Muscle layer of duodenum (tissue), 2 donors: ENCODE data around the gene ART3.
"Not testable (repeated sequence)": the region's sequence is repeated elsewhere in the genome, so short reads cannot be mapped to it uniquely, and the experiment has no call there.

ENCODE experiments used
- H3K27ac ChIP-seq: one replicate; pipeline ENCODE4 v1.7.0; 2013; ENCODE audit warnings: mild to moderate bottlenecking, low read length
- H3K27me3 ChIP-seq: one replicate; pipeline ENCODE4 v1.7.0; 2013; ENCODE audit warnings: low read depth, mild to moderate bottlenecking, control low read depth, low read length
- H3K36me3 ChIP-seq, 2 donors: one replicate each; pipeline ENCODE4 v1.7.0; 2013; ENCODE audit warnings: low read length in 2 of 2, control low read depth in 1 of 2, mild to moderate bottlenecking in 1 of 2; ENCODE audit not compliant: insufficient read depth in 2 of 2, control insufficient read depth in 1 of 2
- H3K4me1 ChIP-seq, 2 donors: one replicate each; pipeline ENCODE4 v1.7.0; 2013; ENCODE audit warnings: low read length in 2 of 2, mild to moderate bottlenecking in 2 of 2, control low read depth in 1 of 2, moderate library complexity in 1 of 2; ENCODE audit not compliant: insufficient read depth in 2 of 2, control insufficient read depth in 1 of 2
- H3K4me3 ChIP-seq, 2 donors: one replicate each; pipeline ENCODE4 v1.7.0; 2013; ENCODE audit warnings: low read length in 2 of 2, low read depth in 1 of 2, mild to moderate bottlenecking in 1 of 2
- H3K9me3 ChIP-seq, 2 donors: one replicate each; pipeline ENCODE4 v1.7.0; 2013; ENCODE audit warnings: low read length in 2 of 2, control low read depth in 1 of 2, mild to moderate bottlenecking in 1 of 2; ENCODE audit not compliant: control insufficient read depth in 1 of 2
- donor health status: healthy.

The ART3 gene

GRCh38 chr4:76074468-76074867 is at the start of gene ART3:
Gene ART3 (plus strand): TSS chr4:76074709. CDS start chr4:76075890, 1,181 bp downstream.
- H3K27ac ChIP-seq, result no peak within 1 kb of the TSS
- no peaks in the 10 kb centered on the region for H3K9me3 ChIP-seq
- H3K27me3 ChIP-seq, result no peaks in the 10 kb centered on the region
- no peaks in the 10 kb centered on the region for H3K4me1 ChIP-seq
- no peak within 1 kb of the TSS for H3K4me3 ChIP-seq
- H3K36me3 ChIP-seq, result no peaks in the 10 kb centered on the region

DNA sequence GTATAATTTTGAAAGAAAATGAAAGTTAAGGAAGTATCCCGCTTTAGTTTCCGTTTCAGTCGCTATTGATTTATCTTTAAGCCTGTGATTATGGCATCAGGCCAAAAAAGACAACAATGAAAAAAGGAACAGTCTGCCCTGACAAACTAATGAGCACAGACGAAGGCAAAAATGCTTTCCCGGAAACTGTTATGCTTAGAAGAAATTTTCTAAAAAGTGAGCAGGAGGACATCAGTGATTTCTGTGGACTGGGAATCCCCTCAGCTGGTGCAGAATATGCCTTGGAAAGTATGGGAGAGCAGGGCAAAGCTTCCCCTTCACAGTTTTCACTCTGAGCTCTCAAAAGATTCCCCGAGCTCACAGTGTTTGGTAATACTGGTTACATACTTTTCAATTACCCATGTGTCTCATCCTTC is 46.2 kb upstream of the ART3 start:
- Histone ChIP-seq H3K27ac (no peak overlapping the region), H3K9me3 (no peaks in the 10 kb centered on the region), H3K4me1 (peaks cover 4 to 5% of the 10 kb centered on the region in 2 donors), H3K27me3 (no peaks in the 10 kb centered on the region), H3K36me3 (no peaks in the 10 kb centered on the region), H3K4me3 (peak overlapping the region; percentile 37 to 58)

DNA sequence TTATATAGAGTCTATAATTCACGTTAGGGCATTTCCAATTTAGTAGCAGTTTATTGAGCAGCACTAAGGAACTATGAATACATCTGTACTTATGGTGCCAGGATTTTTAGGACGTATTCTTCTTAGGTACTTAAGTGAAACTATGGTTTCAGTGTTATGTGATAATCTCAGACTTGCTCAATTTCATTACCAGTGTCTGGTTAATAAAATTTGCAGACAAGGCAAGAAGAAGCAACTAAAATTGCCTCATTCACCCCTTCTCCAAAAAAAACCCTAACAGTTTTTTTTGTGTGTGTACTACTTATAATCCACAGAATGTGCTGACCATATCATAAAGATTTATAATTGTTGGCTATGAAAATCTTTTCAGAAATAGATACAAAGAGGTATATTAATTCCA is 45.2 kb upstream of the ART3 start:
- Histone ChIP-seq H3K36me3 (no peaks in the 10 kb centered on the region), H3K9me3 (no peaks in the 10 kb centered on the region), H3K27ac (no peak overlapping the region), H3K27me3 (no peaks in the 10 kb centered on the region), H3K4me3 (no peak overlapping the region), H3K4me1 (peaks cover 0 to 4% of the 10 kb centered on the region in 2 donors)

GRCh38 chr4:76035141-76035540 is 39.4 kb upstream of the ART3 start:
- Histone ChIP-seq H3K9me3 (no peaks in the 10 kb centered on the region), H3K4me3 (no peak overlapping the region), H3K36me3 (no peaks in the 10 kb centered on the region), H3K27ac (no peak overlapping the region), H3K27me3 (no peaks in the 10 kb centered on the region), H3K4me1 (no peaks in the 10 kb centered on the region)

- H3K27me3 ChIP-seq, result no peaks in the 10 kb centered on the region
- no peak within 1 kb of the TSS for H3K4me3 ChIP-seq
- no peaks in the 10 kb centered on the region for H3K4me1 ChIP-seq
- H3K36me3 ChIP-seq, result no peaks in the 10 kb centered on the region
- no peak within 1 kb of the TSS for H3K27ac ChIP-seq
- H3K9me3 ChIP-seq, result no peaks in the 10 kb centered on the region
These were observed 38.6 kb upstream of the ART3 start, which contains the start of gene CXCL11 for GRCh38 chr4:76035799-76036380. Gene CXCL11 (minus strand): TSS chr4:76036070. CDS start chr4:76035987, 83 bp downstream.

- H3K4me3 ChIP-seq, result no peak overlapping the region
- no peaks in the 10 kb centered on the region for H3K36me3 ChIP-seq
- no peaks in the 10 kb centered on the region for H3K9me3 ChIP-seq
- H3K4me1 ChIP-seq, result no peaks in the 10 kb centered on the region
- no peak overlapping the region for H3K27ac ChIP-seq
- H3K27me3 ChIP-seq, result no peaks in the 10 kb centered on the region
These were observed 37.7 kb upstream of the ART3 start for GRCh38 chr4:76036855-76037254.

- not testable (repeated sequence) for H3K9me3 ChIP-seq, H3K4me1 ChIP-seq, H3K27ac ChIP-seq, H3K27me3 ChIP-seq, H3K4me3 ChIP-seq, H3K36me3 ChIP-seq
These were observed 32.1 kb upstream of the ART3 start for GRCh38 chr4:76042241-76042998.

- not testable (repeated sequence) for H3K4me1 ChIP-seq, H3K27ac ChIP-seq, H3K36me3 ChIP-seq, H3K9me3 ChIP-seq, H3K27me3 ChIP-seq, H3K4me3 ChIP-seq
These were observed 31.2 kb upstream of the ART3 start for GRCh38 chr4:76043306-76043705.

- not testable (repeated sequence) for H3K27ac ChIP-seq, H3K36me3 ChIP-seq, H3K9me3 ChIP-seq, H3K27me3 ChIP-seq, H3K4me1 ChIP-seq, H3K4me3 ChIP-seq
These were observed 29.8 kb upstream of the ART3 start for GRCh38 chr4:76044686-76045085.

GRCh38 chr4:76049860-76050416 is 24.6 kb upstream of the ART3 start:
- H3K36me3 ChIP-seq, H3K27me3 ChIP-seq, H3K27ac ChIP-seq, H3K9me3 ChIP-seq, H3K4me1 ChIP-seq, H3K4me3 ChIP-seq: not testable (repeated sequence)

- not testable (repeated sequence) for H3K27ac ChIP-seq, H3K9me3 ChIP-seq, H3K4me1 ChIP-seq, H3K27me3 ChIP-seq, H3K4me3 ChIP-seq, H3K36me3 ChIP-seq
These were observed 23.9 kb upstream of the ART3 start for GRCh38 chr4:76050560-76051050.
